Measurements from ENCODE around the gene KCNA5.

DNA sequence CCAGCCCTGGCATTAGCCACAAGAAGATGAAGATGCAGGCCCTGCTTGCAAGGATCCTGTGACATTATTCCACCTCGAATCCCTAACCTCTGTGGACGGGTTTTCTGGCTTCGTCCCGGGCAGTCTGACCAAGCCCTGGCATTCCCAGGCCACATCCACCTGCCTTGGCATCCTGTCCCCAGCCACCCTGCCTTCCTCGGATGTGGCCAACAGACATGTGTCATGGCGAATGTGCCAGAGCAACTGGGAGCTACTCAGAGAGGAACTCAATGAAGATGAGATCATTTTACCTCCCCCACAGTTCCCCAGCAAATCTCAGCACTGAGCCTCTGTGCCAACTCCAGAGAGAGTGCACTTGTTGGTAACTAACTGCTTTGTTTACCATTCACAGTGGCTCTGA is 33.5 kb upstream of the KCNA5 start:
- TF ChIP-seq CTCF (IDR thresholded peaks at IDR 0.05; ENCODE audit: insufficient read depth, low read length) (no peak), POLR2AphosphoS5 (IDR thresholded peaks at IDR 0.05; ENCODE audit: low read depth) (no peak), SPI1 (IDR thresholded peaks at IDR 0.05; ENCODE audit: borderline replicate concordance, low read depth) (no peak), GABPA (IDR thresholded peaks at IDR 0.05; ENCODE audit: low read depth) (no peak)
- TF ChIP-seq, protein P1, sequence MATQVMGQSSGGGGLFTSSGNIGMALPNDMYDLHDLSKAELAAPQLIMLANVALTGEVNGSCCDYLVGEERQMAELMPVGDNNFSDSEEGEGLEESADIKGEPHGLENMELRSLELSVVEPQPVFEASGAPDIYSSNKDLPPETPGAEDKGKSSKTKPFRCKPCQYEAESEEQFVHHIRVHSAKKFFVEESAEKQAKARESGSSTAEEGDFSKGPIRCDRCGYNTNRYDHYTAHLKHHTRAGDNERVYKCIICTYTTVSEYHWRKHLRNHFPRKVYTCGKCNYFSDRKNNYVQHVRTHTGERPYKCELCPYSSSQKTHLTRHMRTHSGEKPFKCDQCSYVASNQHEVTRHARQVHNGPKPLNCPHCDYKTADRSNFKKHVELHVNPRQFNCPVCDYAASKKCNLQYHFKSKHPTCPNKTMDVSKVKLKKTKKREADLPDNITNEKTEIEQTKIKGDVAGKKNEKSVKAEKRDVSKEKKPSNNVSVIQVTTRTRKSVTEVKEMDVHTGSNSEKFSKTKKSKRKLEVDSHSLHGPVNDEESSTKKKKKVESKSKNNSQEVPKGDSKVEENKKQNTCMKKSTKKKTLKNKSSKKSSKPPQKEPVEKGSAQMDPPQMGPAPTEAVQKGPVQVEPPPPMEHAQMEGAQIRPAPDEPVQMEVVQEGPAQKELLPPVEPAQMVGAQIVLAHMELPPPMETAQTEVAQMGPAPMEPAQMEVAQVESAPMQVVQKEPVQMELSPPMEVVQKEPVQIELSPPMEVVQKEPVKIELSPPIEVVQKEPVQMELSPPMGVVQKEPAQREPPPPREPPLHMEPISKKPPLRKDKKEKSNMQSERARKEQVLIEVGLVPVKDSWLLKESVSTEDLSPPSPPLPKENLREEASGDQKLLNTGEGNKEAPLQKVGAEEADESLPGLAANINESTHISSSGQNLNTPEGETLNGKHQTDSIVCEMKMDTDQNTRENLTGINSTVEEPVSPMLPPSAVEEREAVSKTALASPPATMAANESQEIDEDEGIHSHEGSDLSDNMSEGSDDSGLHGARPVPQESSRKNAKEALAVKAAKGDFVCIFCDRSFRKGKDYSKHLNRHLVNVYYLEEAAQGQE (IDR thresholded peaks at IDR 0.05; ENCODE audit: insufficient replicate concordance, low read depth) = no peak

Data from HL-60 (cell line).